SH-SY5Y (cell line): ENCODE measurements around the gene ZMYND15.

ENCODE experiments used
- GATA2 ChIP-seq: IDR thresholded peaks from 2 replicates; pipeline ENCODE4 v1.6.1; 2011; ENCODE audit warnings: mild to moderate bottlenecking, low read depth, low read length
- GATA3 ChIP-seq: IDR thresholded peaks from 2 replicates; pipeline ENCODE4 v1.6.1; 2011; ENCODE audit warnings: low read depth, mild to moderate bottlenecking, low read length, moderate library complexity

GRCh38 chr17:4766201-4766600 lies 26.6 kb downstream of the ZMYND15 start:
- no peak for TF ChIP-seq GATA2
- no peak for TF ChIP-seq GATA3
